ENCODE measurements around the gene TAOK3. TPM values are rescaled to one million over a fixed set of nuclear protein-coding genes. Genes with fewer than 3 reads are reported as not detected.
"Not testable (repeated sequence)": the region's sequence is repeated elsewhere in the genome, so short reads cannot be mapped to it uniquely, and the experiment has no call there.

The TAOK3 gene
- polyA plus RNA-seq, 3 donors = 30.5 to 30.7 (median 30.5) TPM

GRCh38 chr12:118271183-118271582 is 101.5 kb downstream of the TAOK3 start:
- no peak for DNase-seq (ENCODE audit: extremely low read depth in 1 of 11, low read depth in 9 of 11, low spot score in 4 of 11)

DNA sequence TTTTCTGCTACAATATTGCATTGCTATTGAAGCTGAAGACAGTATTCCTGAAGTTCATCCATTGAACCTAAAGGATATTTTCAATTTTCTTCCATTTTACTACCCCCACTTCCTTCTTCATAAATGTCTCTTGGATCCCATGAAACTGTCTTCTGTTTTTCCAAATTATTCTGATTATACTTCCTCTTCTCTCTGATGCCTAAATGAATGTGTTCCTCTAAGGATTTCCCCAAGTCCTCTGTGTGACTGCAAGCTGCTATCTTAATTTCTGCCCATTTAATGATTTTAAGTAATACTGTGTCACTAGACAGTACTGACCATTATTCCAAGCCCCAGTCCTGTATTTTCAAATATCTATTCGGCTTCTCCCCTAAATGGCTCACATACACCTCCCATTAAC is 102.9 kb downstream of the TAOK3 start:
- DNase-seq (ENCODE audit: extremely low read depth in 1 of 11, low read depth in 9 of 11, low spot score in 4 of 11) = no peak

DNA sequence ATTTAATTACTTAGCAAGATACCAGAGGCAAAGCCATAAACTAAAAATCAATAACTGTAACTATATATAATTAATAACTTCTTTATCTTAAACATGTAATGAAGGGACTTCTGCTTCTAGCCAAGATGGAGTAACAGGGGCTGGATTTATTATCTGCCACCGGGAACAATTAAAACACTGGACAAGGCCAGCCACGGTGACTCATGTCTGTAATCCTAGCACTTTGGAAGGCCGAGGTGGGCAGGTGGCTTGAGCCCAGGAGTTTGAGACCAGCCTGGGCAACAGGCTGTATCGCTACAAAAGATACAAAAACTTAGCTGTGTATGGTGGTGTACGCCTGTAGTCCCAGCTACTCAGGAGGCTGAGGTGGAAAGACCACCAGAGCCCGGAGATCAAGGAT is 113.6 kb downstream of the TAOK3 start:
- no peak for DNase-seq (ENCODE audit: extremely low read depth in 1 of 11, low read depth in 9 of 11, low spot score in 4 of 11)

DNA sequence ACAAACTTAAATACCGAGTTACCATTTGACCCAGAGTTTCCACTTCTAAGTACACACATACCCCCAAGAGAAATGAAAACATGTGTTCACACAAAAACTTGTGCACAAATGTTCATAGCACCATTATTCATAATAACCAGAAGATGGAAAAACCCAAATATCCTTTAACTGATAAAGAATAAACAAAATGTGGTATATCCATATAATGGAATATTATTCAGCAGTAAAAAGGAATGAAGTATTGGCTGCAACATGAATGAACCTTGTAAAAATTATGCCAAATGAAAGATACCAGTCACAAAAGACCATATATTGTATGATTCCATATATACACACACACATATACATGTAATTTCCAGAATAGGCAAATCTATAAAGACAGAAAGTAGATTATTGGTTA is 116.4 kb downstream of the TAOK3 start:
- no peak for DNase-seq (ENCODE audit: extremely low read depth in 1 of 11, low read depth in 9 of 11, low spot score in 4 of 11)

- no peak for DNase-seq (ENCODE audit: extremely low read depth in 1 of 11, low read depth in 9 of 11, low spot score in 4 of 11)
These were observed 123.2 kb downstream of the TAOK3 start for GRCh38 chr12:118249547-118249946.

GRCh38 chr12:118245886-118246285 is 126.8 kb downstream of the TAOK3 start:
- not testable (repeated sequence) for DNase-seq (ENCODE audit: extremely low read depth in 1 of 11, low read depth in 9 of 11, low spot score in 4 of 11)

DNA sequence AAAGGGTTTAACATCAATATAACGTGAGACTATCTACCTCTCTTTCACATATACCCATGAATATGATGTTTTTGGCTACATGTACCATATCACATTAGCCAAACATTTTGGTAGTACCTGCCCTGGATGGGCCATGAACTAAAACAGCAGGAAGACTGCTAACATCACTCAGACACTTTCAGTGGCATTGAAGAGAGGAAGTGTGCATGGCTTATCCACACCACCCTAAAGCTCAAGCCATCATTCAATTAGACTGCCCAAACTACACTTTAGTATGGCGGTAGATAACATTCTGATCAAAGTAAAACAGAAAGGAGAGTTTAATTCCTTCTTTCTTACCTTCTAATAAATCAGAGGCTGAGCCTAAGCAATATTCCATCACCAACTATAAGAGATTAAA is 133.8 kb downstream of the TAOK3 start:
- no peak for DNase-seq (ENCODE audit: extremely low read depth in 1 of 11, low read depth in 9 of 11, low spot score in 4 of 11)

GRCh38 chr12:118237908-118238307 is 134.8 kb downstream of the TAOK3 start:
- DNase-seq (ENCODE audit: extremely low read depth in 1 of 11, low read depth in 9 of 11, low spot score in 4 of 11) = no peak

- no peak for DNase-seq (ENCODE audit: extremely low read depth in 1 of 11, low read depth in 9 of 11, low spot score in 4 of 11)
These were observed 135.5 kb downstream of the TAOK3 start for GRCh38 chr12:118237052-118237665.

- no peak for DNase-seq (ENCODE audit: extremely low read depth in 1 of 11, low read depth in 9 of 11, low spot score in 4 of 11)
These were observed 152.0 kb downstream of the TAOK3 start for GRCh38 chr12:118220702-118221101.

DNA sequence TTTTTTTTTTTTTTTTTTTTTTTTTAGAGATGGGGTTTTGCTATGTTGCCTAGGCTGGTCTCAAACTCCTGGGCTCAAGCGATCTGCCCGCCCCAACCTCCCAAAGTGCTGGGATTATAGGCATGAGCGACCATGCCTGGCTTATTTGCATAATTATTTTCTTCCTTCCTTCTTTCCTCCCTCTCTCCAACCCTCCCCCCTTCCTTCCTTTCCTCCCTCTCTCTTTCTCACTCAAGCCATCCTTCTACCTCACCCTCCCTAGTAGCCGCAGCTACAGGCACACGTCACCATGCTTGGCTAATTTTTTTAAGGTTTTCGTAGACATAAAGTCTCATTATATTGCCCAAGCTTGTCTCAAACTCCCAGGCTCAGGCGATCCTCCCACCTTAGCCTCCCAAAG is 152.9 kb downstream of the TAOK3 start:
- DNase-seq (ENCODE audit: extremely low read depth in 1 of 11, low read depth in 9 of 11, low spot score in 4 of 11) = no peak

- DNase-seq (ENCODE audit: extremely low read depth in 1 of 11, low read depth in 9 of 11, low spot score in 4 of 11) = no peak
These were observed 153.6 kb downstream of the TAOK3 start for GRCh38 chr12:118219106-118219505.

GRCh38 chr12:118213452-118213851 is 159.3 kb downstream of the TAOK3 start:
- no peak for DNase-seq (ENCODE audit: extremely low read depth in 1 of 11, low read depth in 9 of 11, low spot score in 4 of 11)

GRCh38 chr12:118212606-118213005 is 160.1 kb downstream of the TAOK3 start:
- no peak for DNase-seq (ENCODE audit: extremely low read depth in 1 of 11, low read depth in 9 of 11, low spot score in 4 of 11)

DNA sequence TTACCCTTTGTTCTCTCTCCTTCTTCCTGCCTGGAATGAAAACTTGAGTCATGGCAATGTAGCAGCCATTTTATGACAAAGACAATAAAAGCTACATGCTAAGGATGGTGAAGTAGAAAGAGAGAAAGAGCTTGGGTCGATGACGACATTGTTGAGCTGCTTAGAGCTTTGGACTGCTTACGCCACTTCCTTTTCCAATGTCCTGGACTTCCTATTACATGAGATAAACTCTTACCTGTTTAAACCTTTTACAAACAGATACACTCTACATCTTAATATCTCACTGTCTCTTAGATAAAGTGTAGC is 166.6 kb downstream of the TAOK3 start:
- DNase-seq (ENCODE audit: extremely low read depth in 1 of 11, low read depth in 9 of 11, low spot score in 4 of 11) = no peak

- DNase-seq (ENCODE audit: extremely low read depth in 1 of 11, low read depth in 9 of 11, low spot score in 4 of 11) = no peak
These were observed 178.7 kb downstream of the TAOK3 start for GRCh38 chr12:118193958-118194357.

- no peak for DNase-seq (ENCODE audit: extremely low read depth in 1 of 11, low read depth in 9 of 11, low spot score in 4 of 11)
These were observed 179.2 kb downstream of the TAOK3 start for GRCh38 chr12:118193477-118193876.

DNA sequence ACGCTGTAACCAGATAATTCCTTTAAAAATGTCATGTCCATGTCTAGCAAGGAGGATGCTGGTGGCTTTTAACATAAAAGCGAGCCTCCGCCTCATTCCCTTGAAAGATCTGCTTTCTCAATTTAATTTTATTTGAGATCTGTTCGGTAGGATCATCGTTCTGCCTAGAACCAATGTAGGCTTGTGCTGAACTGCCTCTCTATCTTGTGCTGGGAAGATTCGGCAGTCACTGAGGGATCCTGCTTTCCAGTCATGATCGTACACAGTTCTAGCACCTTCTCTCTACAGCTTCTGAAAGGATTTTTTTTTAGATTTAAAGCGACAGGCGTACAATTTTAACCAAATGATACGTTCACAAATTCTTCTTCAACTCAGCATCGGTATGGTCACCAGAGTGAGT is 182.4 kb downstream of the TAOK3 start:
- DNase-seq (ENCODE audit: extremely low read depth in 1 of 11, low read depth in 9 of 11, low spot score in 4 of 11) = peak in 3 of 11 donors; percentile 14 to 28 (median 25)

- peak in 5 of 11 donors; percentile 26 to 38 (median 27) for DNase-seq (ENCODE audit: extremely low read depth in 1 of 11, low read depth in 9 of 11, low spot score in 4 of 11)
These were observed 182.9 kb downstream of the TAOK3 start for GRCh38 chr12:118189741-118190191.

- DNase-seq (ENCODE audit: extremely low read depth in 1 of 11, low read depth in 9 of 11, low spot score in 4 of 11) = peak in 2 of 11 donors; percentile 21 to 33
These were observed 183.9 kb downstream of the TAOK3 start for GRCh38 chr12:118188690-118189371.
